ENCODE data around the gene STAG2.
"Not testable (repeated sequence)": the region's sequence is repeated elsewhere in the genome, so short reads cannot be mapped to it uniquely, and the experiment has no call there.

The STAG2 gene

GRCh38 chrX:123961268-123962005, at the start of gene STAG2:
TSS of gene STAG2 (plus strand) at chrX:123961706. CDS start at chrX:124022628, 60,922 bp downstream.
- in situ Hi-C loops (cut with HindIII; ENCODE audit: low sequenced_read_pairs): no loop called here

GRCh38 chrX:123917069-123917468, 44.4 kb upstream of the STAG2 start:
- in situ Hi-C loops (cut with HindIII; ENCODE audit: low sequenced_read_pairs): no loop called here

- in situ Hi-C loops (cut with HindIII; ENCODE audit: low sequenced_read_pairs): no loop called here
Observed at GRCh38 chrX:123918106-123918721, 43.3 kb upstream of the STAG2 start.

- in situ Hi-C loops (cut with HindIII; ENCODE audit: low sequenced_read_pairs): no loop called here
Observed at GRCh38 chrX:123920105-123920785, 41.3 kb upstream of the STAG2 start.

- in situ Hi-C loops (cut with HindIII; ENCODE audit: low sequenced_read_pairs): no loop called here
Observed at GRCh38 chrX:123923211-123923610, 38.3 kb upstream of the STAG2 start.

- in situ Hi-C loops (cut with HindIII; ENCODE audit: low sequenced_read_pairs): no loop called here
Observed at GRCh38 chrX:123924186-123924585, 37.3 kb upstream of the STAG2 start.

GRCh38 chrX:123927845-123928244, 33.7 kb upstream of the STAG2 start:
- in situ Hi-C loops (cut with HindIII; ENCODE audit: low sequenced_read_pairs): no loop called here

GRCh38 chrX:123932055-123932454, 29.5 kb upstream of the STAG2 start:
- in situ Hi-C loops (cut with HindIII; ENCODE audit: low sequenced_read_pairs): not testable (repeated sequence)

GRCh38 chrX:123943074-123943473, 18.4 kb upstream of the STAG2 start:
- in situ Hi-C loops (cut with HindIII; ENCODE audit: low sequenced_read_pairs): no loop called here

GRCh38 chrX:123943488-123943887, 18.0 kb upstream of the STAG2 start:
- in situ Hi-C loops (cut with HindIII; ENCODE audit: low sequenced_read_pairs): no loop called here

GRCh38 chrX:123949846-123950245, 11.7 kb upstream of the STAG2 start:
- in situ Hi-C loops (cut with HindIII; ENCODE audit: low sequenced_read_pairs): no loop called here

- in situ Hi-C loops (cut with HindIII; ENCODE audit: low sequenced_read_pairs): no loop called here
Observed at GRCh38 chrX:123959281-123960063, 2.0 kb upstream of the STAG2 start.

- in situ Hi-C loops (cut with HindIII; ENCODE audit: low sequenced_read_pairs): no loop called here
Observed at GRCh38 chrX:123960956-123961267, 594 bp upstream of the STAG2 start.

- in situ Hi-C loops (cut with HindIII; ENCODE audit: low sequenced_read_pairs): no loop called here
Observed at GRCh38 chrX:123962006-123962467, 531 bp downstream of the STAG2 start.

- in situ Hi-C loops (cut with HindIII; ENCODE audit: low sequenced_read_pairs): no loop called here
Observed at GRCh38 chrX:123962794-123963373, 1.4 kb downstream of the STAG2 start.

GRCh38 chrX:123964156-123964834, 2.8 kb downstream of the STAG2 start:
- in situ Hi-C loops (cut with HindIII; ENCODE audit: low sequenced_read_pairs): no loop called here

- in situ Hi-C loops (cut with HindIII; ENCODE audit: low sequenced_read_pairs): no loop called here
Observed at GRCh38 chrX:123965712-123966111, 4.2 kb downstream of the STAG2 start.

- in situ Hi-C loops (cut with HindIII; ENCODE audit: low sequenced_read_pairs): no loop called here
Observed at GRCh38 chrX:123967497-123967896, 6.0 kb downstream of the STAG2 start.

GRCh38 chrX:123968383-123969050, 7.0 kb downstream of the STAG2 start:
- in situ Hi-C loops (cut with HindIII; ENCODE audit: low sequenced_read_pairs): no loop called here

- in situ Hi-C loops (cut with HindIII; ENCODE audit: low sequenced_read_pairs): no loop called here
Observed at GRCh38 chrX:123971982-123972381, 10.5 kb downstream of the STAG2 start.

Data from endothelial cell of hepatic sinusoid (primary cell).